Renal cortex interstitium (tissue), 11 donors: Measurements from ENCODE around the gene SMOC2. TPM values are rescaled to one million over a fixed set of nuclear protein-coding genes. Genes with fewer than 3 reads are reported as not detected.

Experiments
- DNase-seq, 11 donors: peaks; one replicate each; pipeline ENCODE4 v3.0.0-alpha.2; 2013; ENCODE audit warnings: low read depth in 9 of 11, low spot score in 4 of 11; ENCODE audit errors: extremely low read depth in 1 of 11
- polyA plus RNA-seq, 3 donors: library from polyadenylated mRNA; unstranded; fragments of 120-200 nt; gene quantifications; one replicate each; pipeline ENCODE4 v1.2.1, GENCODE V29; 2013; ENCODE audit not compliant: insufficient read length in 3 of 3

The SMOC2 gene
- polyA plus RNA-seq, 3 donors = 22.2 to 33.1 (median 28.5) TPM

- no peak for DNase-seq
Measured at GRCh38 chr6:168437751-168438150, 3.2 kb upstream of the SMOC2 start.

DNA sequence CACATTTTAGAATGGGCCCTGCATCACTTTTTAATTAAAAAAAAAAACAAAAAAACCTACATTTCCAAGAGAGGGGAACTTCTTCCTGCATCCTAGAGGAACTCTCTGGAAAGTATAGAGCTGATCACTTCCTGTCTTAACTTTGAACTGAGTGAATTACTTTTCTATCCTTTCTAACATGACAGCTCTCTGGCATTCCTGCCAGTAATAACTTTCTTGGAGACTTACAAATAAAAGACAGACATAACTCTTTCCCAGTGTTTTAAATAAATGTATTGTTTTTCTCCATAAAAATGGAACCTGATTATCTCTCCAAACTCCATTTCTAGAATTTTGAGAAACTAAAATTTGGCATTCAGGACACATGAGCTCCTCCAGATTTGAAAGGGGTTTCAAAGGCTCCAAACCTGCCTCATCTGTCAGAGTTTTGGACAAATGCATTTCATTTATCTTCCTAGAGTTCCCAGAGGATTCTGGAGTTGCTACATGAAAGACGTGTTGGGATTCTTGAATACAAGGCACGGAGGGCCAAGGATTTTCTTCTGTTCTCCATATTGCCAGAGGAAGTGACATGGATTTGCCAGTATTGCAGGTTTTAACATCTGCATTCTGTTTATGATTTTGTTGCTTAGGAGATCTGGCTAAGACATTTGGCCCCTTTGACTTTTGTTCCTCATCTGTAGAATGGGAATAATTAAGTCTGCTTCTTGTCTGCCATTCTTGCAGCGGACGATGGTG lies 2.0 kb upstream of the SMOC2 start:
- DNase-seq = no peak

DNA sequence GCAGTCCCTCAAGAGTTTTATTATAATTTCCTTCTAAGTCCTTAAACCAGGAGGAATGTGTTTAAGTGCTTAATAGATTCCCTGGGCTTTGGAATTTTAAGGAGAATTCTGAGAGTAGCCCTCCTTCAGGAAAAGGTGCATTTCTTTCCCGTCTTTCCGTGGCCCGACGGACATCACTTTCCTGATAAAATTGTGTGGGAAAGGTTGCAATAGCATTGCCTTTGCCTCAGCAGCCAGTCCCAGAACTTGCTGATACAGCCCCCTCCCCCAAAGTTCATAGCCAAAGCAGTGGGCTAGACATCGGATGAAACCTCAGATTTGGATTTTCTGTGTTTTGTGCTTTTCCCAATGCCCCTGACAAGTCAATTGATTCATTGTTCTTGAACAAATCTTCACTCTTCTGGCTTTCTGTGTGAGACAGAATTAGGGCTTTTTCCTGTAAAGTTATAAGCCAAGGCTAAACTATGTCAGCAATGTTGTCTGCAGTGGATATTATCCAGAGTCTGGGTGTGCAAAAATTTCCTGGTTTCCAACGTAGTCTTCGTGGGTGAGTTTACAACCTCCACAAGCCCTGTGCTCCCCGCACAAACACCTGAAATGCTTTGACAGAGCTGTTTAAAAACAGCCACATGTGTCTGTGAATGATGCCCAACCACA lies 1.1 kb upstream of the SMOC2 start:
- DNase-seq = no peak

GRCh38 chr6:168441434-168442391 lies 729 bp downstream of the SMOC2 start:
- no peak for DNase-seq

DNA sequence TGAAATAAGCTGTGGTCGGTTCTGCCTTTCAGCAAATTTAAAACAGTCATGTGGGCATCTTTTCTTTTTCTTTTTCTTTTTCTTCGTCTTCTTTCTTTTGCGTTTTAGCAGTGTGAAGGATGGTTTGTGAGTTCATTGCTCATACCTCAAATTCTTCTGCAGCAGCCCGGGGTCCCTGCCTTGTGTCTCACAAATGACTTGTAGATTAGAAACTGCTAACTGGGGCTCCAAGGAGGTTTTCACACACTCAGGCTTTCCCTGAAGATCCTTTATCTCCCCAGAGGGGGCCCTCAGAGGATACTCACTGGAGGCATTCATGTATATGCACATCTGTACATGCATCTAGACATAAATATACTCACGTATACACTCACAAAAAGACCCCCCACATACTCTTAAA lies 1.7 kb downstream of the SMOC2 start:
- DNase-seq = no peak

GRCh38 chr6:168447282-168447681 lies 6.3 kb downstream of the SMOC2 start:
- DNase-seq = no peak

- no peak for DNase-seq
Measured at GRCh38 chr6:168447700-168448099, 6.7 kb downstream of the SMOC2 start.

GRCh38 chr6:168448243-168448855 lies 7.4 kb downstream of the SMOC2 start:
- no peak for DNase-seq

- DNase-seq = no peak
Measured at GRCh38 chr6:168450917-168451316, 9.9 kb downstream of the SMOC2 start.

DNA sequence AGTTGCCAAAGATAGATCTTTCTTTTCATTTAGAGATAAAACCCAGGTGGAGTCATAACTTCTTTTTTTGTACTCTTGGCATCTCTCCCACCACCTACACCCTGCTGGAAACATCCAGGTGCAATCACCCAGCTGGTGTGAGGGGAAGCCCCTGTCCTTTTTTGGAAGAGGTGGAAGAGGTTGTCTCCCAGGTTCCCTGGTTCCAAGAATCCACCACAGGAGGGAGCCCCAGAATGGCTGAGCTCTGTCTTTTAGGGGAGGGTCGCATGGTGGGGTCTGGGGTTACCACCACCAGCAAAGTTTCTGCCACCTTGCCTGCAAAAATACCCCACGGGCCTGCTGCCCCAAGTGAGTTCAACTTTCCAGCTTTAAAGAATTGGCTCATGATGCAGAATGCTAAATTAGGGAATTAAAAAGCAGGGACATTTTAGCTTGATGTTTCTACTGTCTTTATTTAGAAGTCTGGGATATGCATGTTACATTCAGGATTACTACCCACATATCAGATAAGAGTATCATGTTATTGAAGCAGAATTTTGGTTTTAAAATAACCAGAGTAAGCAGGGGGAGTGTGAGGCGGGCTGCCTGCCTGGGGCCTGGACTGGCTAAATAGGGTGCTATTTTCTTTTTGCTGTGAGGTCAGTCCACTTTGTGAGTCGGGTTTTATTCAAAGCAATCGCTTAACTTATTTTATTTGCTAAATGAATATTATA lies 11.0 kb downstream of the SMOC2 start:
- no peak for DNase-seq

DNA sequence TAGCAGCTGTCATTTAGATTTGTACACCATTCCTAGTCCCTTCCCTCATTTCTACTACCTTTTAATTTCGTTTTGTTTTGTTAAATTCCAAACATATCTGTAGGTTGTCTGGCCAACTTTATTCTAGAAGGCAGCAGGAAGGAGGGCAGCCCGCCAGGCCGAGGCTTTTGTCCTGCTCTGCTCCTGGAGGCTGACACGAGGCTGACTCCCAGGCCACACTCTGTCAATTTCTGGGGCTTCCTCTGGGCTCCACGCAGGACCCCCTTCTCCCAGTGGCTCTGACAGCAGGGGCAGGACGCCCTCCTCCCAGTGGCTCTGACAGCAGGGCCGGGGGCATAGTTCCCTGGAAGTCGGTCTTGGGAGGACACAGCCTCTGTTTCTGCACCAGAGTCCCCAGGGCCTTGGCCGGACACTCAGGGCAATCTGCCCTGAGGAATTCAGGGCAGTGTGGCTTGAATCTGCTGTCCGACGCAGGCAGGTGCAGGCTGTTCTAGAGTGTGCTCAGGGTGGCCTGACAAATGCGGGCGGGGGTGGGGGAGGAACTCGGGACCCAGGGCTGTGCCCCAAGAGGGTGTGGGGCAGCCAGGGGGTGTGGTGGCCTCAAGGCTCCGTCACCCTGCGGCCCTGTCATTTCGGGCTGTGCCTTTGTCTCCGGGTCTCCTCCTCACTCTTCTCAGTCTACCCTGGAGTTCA lies 11.8 kb downstream of the SMOC2 start:
- DNase-seq = no peak

- DNase-seq = no peak
Measured at GRCh38 chr6:168455847-168456530, 15.0 kb downstream of the SMOC2 start.

- no peak for DNase-seq
Measured at GRCh38 chr6:168456907-168457652, 16.1 kb downstream of the SMOC2 start.

- DNase-seq = no peak
Measured at GRCh38 chr6:168457653-168457934, 16.6 kb downstream of the SMOC2 start.

- no peak for DNase-seq
Measured at GRCh38 chr6:168458101-168458500, 17.1 kb downstream of the SMOC2 start.

DNA sequence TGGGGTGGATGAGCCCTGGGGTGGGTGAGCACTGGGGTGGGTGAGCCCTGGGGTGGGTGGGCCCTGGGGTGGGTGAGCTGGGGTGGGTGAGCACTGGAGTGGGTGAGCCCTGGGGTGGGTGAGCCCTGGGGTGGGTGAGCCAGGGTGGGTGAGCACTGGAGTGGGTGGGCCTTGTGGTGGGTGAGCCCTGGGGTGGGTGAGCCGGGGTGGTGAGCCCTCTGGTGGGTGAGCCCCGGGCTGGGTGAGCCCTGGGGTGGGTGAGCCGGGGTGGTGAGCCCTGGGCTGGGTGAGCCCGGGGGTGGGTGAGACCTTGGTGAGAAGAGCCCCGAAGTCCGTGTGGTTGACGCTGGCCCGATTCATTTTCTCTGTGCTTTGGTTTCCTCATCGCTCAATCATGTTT lies 18.6 kb downstream of the SMOC2 start:
- DNase-seq = no peak

- no peak for DNase-seq
Measured at GRCh38 chr6:168462289-168462853, 21.4 kb downstream of the SMOC2 start.
